Measurements from ENCODE around the gene PTPRT.

Gene PTPRT

GRCh38 chr20:42095221-42095620 is 1094.5 kb downstream of the PTPRT start:
- Mint-ChIP-seq H3K4me3 (no peak overlapping the region), H3K27ac (no peak overlapping the region), H3K36me3 (ENCODE audit: low read depth) (no peaks in the 10 kb centered on the region), H3K4me1 (peaks cover 5% of the 10 kb centered on the region), H3K27me3 (ENCODE audit: low read depth, poor library complexity) (peaks cover 11% of the 10 kb centered on the region), H3K9me3 (no peaks in the 10 kb centered on the region)
- no peak for TF ChIP-seq CTCF (IDR thresholded peaks at IDR 0.05)
- DNase-seq: no peak

- DNase-seq: no peak
- Mint-ChIP-seq H3K27ac (no peak overlapping the region), H3K27me3 (ENCODE audit: low read depth, poor library complexity) (peaks cover 11% of the 10 kb centered on the region), H3K4me3 (no peak overlapping the region), H3K4me1 (peaks cover 5% of the 10 kb centered on the region), H3K9me3 (no peaks in the 10 kb centered on the region), H3K36me3 (ENCODE audit: low read depth) (no peaks in the 10 kb centered on the region)
- TF ChIP-seq CTCF (IDR thresholded peaks at IDR 0.05): no peak
These were observed 1095.9 kb downstream of the PTPRT start for GRCh38 chr20:42093542-42094440.

GRCh38 chr20:42093041-42093440 is 1096.7 kb downstream of the PTPRT start:
- H3K36me3 Mint-ChIP-seq (ENCODE audit: low read depth): no peaks in the 10 kb centered on the region
- H3K27me3 Mint-ChIP-seq (ENCODE audit: low read depth, poor library complexity): peaks cover 11% of the 10 kb centered on the region
- peaks cover 5% of the 10 kb centered on the region for H3K4me1 Mint-ChIP-seq
- no peaks in the 10 kb centered on the region for H3K9me3 Mint-ChIP-seq
- H3K27ac Mint-ChIP-seq: no peak overlapping the region
- DNase-seq: no peak
- H3K4me3 Mint-ChIP-seq: no peak overlapping the region
- no peak for TF ChIP-seq CTCF (IDR thresholded peaks at IDR 0.05)

- Mint-ChIP-seq H3K9me3 (no peaks in the 10 kb centered on the region), H3K27me3 (ENCODE audit: low read depth, poor library complexity) (peaks cover 15% of the 10 kb centered on the region), H3K4me3 (no peak overlapping the region), H3K36me3 (ENCODE audit: low read depth) (no peaks in the 10 kb centered on the region), H3K4me1 (no peaks in the 10 kb centered on the region), H3K27ac (no peak overlapping the region)
- TF ChIP-seq CTCF (IDR thresholded peaks at IDR 0.05): no peak
- DNase-seq: no peak
These were observed 1104.3 kb downstream of the PTPRT start for GRCh38 chr20:42085366-42085765.

GRCh38 chr20:42083280-42083679 is 1106.4 kb downstream of the PTPRT start:
- H3K9me3 Mint-ChIP-seq: no peaks in the 10 kb centered on the region
- no peaks in the 10 kb centered on the region for H3K4me1 Mint-ChIP-seq
- no peaks in the 10 kb centered on the region for H3K36me3 Mint-ChIP-seq (ENCODE audit: low read depth)
- H3K4me3 Mint-ChIP-seq: no peak overlapping the region
- H3K27ac Mint-ChIP-seq: no peak overlapping the region
- no peak for TF ChIP-seq CTCF (IDR thresholded peaks at IDR 0.05)
- H3K27me3 Mint-ChIP-seq (ENCODE audit: low read depth, poor library complexity): peaks cover 14% of the 10 kb centered on the region
- DNase-seq: no peak

- Mint-ChIP-seq H3K27me3 (ENCODE audit: low read depth, poor library complexity) (peaks cover 14% of the 10 kb centered on the region), H3K4me1 (no peaks in the 10 kb centered on the region), H3K27ac (no peak overlapping the region), H3K9me3 (no peaks in the 10 kb centered on the region), H3K36me3 (ENCODE audit: low read depth) (no peaks in the 10 kb centered on the region), H3K4me3 (no peak overlapping the region)
- DNase-seq: no peak
- no peak for TF ChIP-seq CTCF (IDR thresholded peaks at IDR 0.05)
These were observed 1107.1 kb downstream of the PTPRT start for GRCh38 chr20:42082611-42083010.

Measured in nephron progenitor cell (in vitro differentiated cells).